H1 (cell line): ENCODE measurements around the gene TPST2.

Experiments
- CHD7 ChIP-seq: fragments of 300-600 bp; sonication (generic); IDR thresholded peaks from 2 replicates; pipeline ENCODE4 v1.7.1; 2012; ENCODE audit warnings: low read length, moderate library complexity, mild to moderate bottlenecking, inconsistent platforms; ENCODE audit not compliant: insufficient replicate concordance
- CTCF ChIP-seq, 3 experiments: IDR thresholded peaks; 1 replicate in 2 of 3; 2 replicates in 1 of 3; pipeline versions ENCODE4 v1.5.1 to v1.6.1; 2011; ENCODE audit warnings: low read length in 3 of 3, mild to moderate bottlenecking in 3 of 3, inconsistent platforms in 2 of 3, low read depth in 1 of 3, moderate library complexity in 1 of 3; ENCODE audit not compliant: insufficient read depth in 1 of 3; ENCODE audit errors: control extremely low read depth in 1 of 3
- KDM1A ChIP-seq: fragments of 200-600, 300-600 bp; sonication (generic); IDR thresholded peaks from 2 replicates; pipeline ENCODE4 v1.7.1; 2016; ENCODE audit warnings: mild to moderate bottlenecking, low read length, borderline replicate concordance
- MAX ChIP-seq: IDR thresholded peaks from 2 replicates; pipeline ENCODE4 v1.6.1; 2012; ENCODE audit warnings: inconsistent platforms
- RAD21 ChIP-seq, 2 experiments: IDR thresholded peaks in 1 of 2; conservative IDR thresholded peaks in 1 of 2; 2 replicates each; pipeline ENCODE4 v1.6.1; 2011; ENCODE audit warnings: low read depth in 2 of 2, low read length in 2 of 2, improper control_type of control experiment in 1 of 2, inconsistent platforms in 1 of 2, mild to moderate bottlenecking in 1 of 2, moderate library complexity in 1 of 2

- no peak for TF ChIP-seq CTCF (IDR thresholded peaks at IDR 0.05; ENCODE audit: control extremely low read depth in 1 of 3, insufficient read depth in 1 of 3, low read depth in 1 of 3, low read length in 3 of 3)
- TF ChIP-seq MAX: no peak
- no peak for TF ChIP-seq RAD21 (IDR thresholded peaks at IDR 0.05 in 1 of 2, conservative IDR thresholded peaks at IDR 0.05 in 1 of 2; ENCODE audit: low read depth in 2 of 2, low read length in 2 of 2)
- no peak for TF ChIP-seq KDM1A
- no peak for TF ChIP-seq CHD7
These were observed 41.4 kb upstream of the TPST2 start for GRCh38 chr22:26631282-26631681.
